Stomach (tissue), 4 donors: ENCODE results near the gene SNX33.

ENCODE experiments used
- EP300 ChIP-seq: sonication (generic); formaldehyde crosslinking; IDR thresholded peaks from one replicate; pipeline ENCODE4 v1.6.1; 2017; ENCODE audit warnings: antibody characterized with exemption
- POLR2A ChIP-seq, 4 donors: fragments of 450-650 bp; IDR thresholded peaks; one replicate each; pipeline ENCODE4 v1.6.1; 2016; ENCODE audit warnings: antibody characterized with exemption in 4 of 4, control low read depth in 2 of 4, mild to moderate bottlenecking in 1 of 4, moderate library complexity in 1 of 4
- POLR2AphosphoS5 ChIP-seq, 3 donors: sonication (generic); formaldehyde crosslinking; IDR thresholded peaks; one replicate each; pipeline ENCODE4 v1.6.1; 2016; ENCODE audit warnings: antibody characterized with exemption in 3 of 3
- TF ChIP-seq, protein P1 (sequence below), 7 experiments: fragments of 450-650 bp in 4 of 7; fragments of 200-600 bp in 3 of 7; sonication (generic) in 3 of 7; IDR thresholded peaks; one replicate each; pipeline ENCODE4 v1.5.1; 2016 to 2019; ENCODE audit warnings: antibody characterized with exemption in 7 of 7, control low read depth in 2 of 7, mild to moderate bottlenecking in 1 of 7

GRCh38 chr15:75622505-75622904, 25.2 kb upstream of the SNX33 start:
- TF ChIP-seq, protein P1, sequence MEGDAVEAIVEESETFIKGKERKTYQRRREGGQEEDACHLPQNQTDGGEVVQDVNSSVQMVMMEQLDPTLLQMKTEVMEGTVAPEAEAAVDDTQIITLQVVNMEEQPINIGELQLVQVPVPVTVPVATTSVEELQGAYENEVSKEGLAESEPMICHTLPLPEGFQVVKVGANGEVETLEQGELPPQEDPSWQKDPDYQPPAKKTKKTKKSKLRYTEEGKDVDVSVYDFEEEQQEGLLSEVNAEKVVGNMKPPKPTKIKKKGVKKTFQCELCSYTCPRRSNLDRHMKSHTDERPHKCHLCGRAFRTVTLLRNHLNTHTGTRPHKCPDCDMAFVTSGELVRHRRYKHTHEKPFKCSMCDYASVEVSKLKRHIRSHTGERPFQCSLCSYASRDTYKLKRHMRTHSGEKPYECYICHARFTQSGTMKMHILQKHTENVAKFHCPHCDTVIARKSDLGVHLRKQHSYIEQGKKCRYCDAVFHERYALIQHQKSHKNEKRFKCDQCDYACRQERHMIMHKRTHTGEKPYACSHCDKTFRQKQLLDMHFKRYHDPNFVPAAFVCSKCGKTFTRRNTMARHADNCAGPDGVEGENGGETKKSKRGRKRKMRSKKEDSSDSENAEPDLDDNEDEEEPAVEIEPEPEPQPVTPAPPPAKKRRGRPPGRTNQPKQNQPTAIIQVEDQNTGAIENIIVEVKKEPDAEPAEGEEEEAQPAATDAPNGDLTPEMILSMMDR (IDR thresholded peaks at IDR 0.05): no peak
- TF ChIP-seq POLR2A (IDR thresholded peaks at IDR 0.05) (no peak), EP300 (no peak), POLR2AphosphoS5 (IDR thresholded peaks at IDR 0.05) (no peak)
